GM21390 (cell line): ENCODE data around the gene PPP1CA.
"Not testable (repeated sequence)": the region's sequence is repeated elsewhere in the genome, so short reads cannot be mapped to it uniquely, and the experiment has no call there.

ENCODE experiments used
- ATAC-seq: cut with Tn5 transposase; IDR thresholded peaks from one replicate; pipeline ENCODE4 v1.9.1; 2021; ENCODE audit not compliant: unreplicated experiment

The PPP1CA gene

DNA sequence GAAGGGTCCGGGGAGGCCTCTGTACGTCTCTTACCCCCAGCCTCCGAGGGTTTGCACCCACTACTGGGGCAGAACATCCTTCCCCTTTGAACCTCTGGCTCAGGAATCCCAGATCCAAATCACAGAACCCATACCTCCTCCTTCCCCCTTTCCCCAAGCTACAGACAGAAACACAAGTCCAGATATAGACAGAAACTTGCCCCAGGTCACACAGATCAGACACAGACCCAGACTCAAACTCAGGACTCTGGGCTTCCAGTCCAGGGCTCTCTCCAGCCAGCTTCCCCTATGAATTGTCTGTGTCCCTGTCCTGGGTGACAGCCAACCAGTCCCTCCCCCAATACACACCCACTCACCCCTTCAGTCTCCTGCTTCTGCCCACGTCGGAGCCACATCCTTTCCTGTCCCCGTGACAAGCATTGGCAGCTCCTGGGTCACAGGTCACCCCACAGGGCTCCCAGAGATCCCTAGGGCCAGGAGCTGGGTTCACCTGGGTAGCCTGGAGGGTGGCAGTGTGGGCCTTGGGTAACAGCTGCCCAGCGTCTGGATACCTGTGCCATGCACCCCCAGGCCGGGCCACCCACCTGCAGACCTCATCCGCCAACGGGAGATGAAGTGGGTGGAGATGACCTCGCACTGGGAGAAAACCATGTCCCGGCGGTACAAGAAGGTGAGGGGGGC lies 3.0 kb upstream of the PPP1CA start:
- ATAC-seq = no peak

DNA sequence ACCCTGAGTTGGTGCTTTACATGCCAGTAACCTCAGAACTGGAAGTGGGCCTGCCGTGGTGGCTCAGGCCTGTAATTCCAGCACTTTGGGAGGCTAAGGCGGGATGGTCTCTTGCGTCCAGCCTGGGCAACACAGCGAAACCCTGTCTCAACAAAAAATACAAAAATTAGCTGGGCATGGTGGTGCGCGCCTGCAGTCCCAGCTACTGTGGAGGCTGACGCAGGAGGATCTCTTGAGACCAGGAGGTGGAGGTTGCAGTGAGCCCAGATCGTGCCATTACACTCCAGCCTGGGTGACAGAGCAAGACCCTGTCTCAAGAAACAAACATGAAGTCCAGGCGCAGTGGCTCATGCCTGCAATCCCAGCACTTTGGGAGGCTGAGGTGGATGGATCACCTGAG lies 1.4 kb upstream of the PPP1CA start:
- ATAC-seq = not testable (repeated sequence)

DNA sequence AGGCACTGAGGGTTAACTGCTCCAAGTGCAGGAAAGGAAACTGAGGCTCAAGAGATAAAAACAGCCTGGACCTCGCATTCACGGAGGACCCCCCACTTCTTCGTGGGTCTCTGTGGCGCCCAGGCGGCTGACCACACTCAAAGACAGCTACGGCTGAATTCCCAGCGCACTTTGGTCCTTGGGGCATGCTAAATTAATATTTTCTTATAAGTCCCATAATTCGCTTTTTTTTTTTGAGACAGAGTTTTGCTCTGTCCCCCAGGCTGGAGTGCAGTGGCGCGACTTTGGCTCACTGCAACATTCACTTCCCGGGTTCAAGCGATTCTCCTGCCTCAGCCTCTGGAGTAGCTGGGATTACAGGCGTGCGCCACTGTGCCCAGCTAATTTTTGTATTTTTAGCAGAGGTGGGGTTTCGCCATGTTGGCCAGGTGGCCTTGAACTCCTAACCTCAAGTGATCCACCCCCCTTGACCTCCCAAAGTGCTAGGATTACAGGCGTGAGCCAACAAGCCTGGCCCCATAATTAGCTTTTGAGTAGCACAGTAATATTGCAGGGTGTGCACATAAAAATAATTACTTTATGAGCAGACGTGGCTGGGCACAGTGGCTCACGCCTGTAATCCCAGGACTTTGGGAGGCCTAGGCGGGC lies 658 bp upstream of the PPP1CA start:
- ATAC-seq = not testable (repeated sequence)

DNA sequence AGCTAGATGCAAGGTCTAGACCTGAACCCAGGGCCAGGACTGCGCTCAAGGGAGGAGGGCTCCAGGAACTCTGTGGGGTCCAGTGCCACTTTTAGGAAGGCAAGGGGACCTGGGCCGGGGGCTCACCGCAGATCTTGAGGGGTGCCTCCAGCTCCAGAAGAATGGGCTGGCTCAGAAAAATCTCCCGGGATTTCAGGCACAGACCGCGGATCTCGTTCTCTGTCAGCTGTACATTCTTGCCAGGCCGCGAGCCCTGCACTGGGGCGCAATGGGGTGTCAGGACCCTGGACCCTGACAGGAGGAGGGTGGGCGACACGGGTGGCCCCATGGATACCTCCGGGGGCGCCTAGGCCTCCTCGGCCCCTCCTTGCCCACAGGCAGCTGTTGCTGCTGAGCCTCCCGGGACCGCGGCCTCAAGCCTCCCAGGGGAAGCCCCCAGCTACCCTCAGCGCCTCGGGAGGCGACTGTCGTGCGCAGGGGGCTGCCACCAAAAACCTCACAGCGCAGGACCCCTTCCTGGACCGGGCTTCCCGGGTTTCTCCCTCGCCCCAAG lies 640 bp downstream of the PPP1CA start:
- peak; percentile 20 for ATAC-seq

DNA sequence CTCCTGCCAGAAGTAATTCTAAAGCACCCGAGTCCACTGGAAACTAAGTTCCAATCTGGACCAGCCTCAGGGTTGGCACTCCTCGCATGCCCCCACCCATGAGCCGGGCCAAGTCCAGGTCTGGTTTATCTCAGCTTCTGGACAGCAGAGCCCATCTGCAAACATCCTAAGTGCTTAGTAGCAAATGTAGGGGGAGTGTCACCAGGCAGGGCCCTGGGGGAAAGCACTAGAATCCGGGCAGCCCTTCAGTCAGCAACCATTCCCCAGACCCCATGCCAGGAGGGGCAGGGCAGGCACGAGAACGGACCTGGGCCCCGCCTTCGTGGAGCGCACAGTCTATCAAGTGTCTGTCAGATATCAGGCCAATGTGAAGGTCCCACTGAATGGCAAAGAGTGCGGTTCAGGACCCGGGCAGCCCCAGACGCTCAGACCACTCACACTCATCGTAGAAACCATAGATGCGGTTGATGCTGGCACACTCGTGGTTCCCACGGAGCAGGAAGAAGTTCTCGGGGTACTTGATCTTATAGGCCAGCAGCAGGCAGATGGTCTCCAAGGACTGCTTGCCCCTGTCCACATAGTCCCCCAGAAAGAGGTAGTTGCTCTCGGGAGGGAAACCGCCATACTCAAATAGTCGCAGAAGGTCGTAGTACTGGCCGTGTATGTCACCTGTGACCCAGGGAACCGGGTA lies 1.3 kb downstream of the PPP1CA start:
- ATAC-seq = no peak

DNA sequence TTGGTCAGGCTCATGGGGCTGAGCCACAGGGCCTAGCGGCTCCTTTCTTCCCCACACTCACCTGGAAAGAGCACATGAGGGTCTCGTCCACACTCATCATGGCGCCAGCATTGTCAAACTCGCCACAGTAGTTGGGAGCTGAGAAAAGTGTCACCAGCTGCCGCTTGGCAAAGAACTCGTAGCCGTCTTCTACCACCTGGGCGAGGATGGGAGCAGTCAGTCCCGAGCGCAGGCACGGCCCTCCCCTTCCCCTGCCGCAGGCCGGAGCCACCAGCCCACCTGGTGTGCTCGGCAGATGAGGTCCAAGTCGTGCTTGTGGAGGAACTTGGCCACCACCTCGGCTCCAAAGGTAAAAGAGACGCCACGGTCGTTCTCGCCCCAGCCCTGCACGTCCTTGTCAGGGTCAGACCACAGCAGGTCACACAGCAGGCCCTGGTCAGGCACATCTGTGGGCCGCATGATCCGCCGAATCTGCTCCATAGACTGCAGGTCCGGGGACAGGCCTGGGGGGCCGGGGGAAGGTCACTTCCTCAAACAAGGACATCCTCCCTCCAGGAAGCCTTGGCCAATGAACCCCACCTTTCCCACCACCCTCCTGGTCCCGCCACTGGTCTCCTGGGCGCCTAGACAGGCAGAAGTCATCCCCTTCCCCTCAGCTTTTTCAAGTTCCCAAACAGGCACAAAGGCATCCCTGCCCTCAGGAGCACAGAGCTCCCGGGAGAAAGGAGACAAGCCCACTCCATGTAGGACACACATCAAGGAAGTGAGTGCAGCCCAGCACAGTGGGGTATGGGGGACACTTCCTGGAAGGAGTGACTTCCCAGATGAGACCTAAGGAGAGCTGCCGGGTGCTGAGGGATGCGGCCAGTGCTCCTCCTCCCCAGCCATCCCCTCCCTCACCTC lies 2.7 kb downstream of the PPP1CA start:
- ATAC-seq = no peak

DNA sequence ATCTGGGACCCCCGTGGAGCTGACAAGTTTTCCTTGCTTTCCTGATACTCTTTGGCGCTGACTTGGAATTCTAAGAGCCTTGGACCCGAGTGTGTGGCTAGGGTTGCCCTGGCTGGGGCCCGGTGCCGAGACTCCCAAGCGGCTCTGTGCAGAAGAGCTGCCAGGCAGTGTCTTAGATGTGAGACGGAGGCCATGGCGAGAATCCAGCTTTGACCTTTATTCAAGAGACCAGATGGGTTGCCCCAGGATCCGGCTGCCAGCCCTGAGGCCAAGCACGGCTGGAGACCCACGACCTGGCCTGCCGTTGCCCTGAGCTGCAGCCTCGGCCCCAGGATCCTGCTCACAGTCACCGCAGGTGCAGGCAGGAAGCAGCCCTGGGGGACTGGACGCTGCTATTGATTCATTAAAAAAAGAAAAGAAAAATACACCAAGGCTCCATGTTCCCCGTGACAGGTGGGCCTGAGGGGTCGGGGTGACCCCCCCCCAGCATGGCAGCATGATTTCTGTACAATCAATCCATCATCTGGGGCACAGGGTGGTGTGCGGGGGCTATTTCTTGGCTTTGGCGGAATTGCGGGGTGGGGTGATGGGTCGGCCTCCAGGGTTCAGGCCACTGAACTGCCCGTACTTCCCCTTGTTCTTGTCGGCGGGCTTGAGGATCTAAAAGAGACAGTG lies 3.5 kb downstream of the PPP1CA start:
- ATAC-seq = no peak

DNA sequence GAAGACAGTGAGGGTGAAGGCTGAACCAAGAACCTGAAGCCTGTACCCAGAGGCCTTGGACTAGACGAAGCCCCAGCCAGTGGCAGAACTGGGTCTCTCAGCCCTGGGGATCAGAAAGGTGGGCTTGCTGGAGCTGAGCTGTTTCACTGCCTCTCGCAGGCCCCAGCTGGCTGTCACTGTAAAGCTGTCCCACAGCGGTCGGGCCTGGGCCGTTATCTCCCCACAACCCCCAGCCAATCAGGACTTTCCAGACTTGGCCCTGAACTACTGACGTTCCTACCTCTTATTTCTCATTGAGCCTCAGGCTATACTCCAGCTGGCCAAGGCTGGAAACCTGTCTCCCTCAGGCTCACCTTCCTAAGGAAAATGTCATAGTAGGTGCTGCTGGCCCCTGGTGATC lies 4.1 kb downstream of the PPP1CA start:
- no peak for ATAC-seq

DNA sequence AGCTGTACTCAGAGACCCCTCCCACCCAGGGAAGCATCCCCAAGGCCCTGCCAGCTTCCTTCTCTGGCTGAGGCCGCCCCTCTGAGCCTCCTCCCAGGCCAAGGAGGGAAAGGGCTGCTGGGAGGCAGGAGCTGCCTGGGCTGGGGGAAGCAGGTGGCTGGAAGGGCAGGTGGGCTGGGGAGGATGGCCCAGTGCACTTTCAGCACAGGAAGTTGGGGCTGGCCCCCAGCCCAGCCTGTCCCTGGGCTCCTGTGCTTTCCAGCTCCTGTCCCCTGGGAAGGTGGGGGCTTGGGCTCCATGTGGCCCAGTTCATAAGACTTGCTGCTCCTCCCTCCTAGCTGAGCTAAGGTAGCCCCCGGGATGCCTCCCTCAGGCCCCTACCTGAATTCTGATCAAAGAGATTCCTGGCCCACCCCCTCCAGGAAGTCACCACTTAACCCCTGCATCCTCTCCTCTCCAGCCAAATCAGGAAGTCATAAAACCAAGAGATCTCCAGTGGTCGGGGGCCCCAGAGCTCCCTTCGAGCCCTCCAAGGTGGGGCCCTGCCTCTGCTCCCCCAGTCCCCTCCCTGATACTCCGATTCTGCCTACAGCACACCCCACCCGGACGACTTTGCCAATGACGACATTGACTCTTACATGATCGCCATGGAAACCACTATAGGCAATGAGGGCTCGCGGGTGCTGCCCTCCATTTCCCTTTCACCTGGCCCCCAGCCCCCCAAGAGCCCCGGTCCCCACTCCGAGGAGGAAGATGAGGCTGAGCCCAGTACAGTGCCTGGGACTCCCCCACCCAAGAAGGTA lies 4.9 kb downstream of the PPP1CA start:
- ATAC-seq = no peak

DNA sequence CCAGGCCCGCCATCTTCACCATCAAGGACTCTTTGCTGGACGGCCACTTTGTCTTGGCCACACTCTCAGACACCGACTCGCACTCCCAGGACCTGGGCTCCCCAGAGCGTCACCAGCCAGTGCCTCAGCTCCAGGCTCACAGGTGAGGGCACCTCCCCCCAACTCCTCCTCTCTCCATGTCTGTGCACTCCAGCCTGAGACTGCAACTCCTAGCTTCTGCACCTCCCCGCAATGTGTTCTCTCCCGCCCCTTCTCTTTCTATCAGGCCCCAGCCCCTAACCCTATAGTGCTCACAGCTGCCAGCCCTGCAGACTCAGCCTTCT lies 5.4 kb downstream of the PPP1CA start:
- no peak for ATAC-seq

DNA sequence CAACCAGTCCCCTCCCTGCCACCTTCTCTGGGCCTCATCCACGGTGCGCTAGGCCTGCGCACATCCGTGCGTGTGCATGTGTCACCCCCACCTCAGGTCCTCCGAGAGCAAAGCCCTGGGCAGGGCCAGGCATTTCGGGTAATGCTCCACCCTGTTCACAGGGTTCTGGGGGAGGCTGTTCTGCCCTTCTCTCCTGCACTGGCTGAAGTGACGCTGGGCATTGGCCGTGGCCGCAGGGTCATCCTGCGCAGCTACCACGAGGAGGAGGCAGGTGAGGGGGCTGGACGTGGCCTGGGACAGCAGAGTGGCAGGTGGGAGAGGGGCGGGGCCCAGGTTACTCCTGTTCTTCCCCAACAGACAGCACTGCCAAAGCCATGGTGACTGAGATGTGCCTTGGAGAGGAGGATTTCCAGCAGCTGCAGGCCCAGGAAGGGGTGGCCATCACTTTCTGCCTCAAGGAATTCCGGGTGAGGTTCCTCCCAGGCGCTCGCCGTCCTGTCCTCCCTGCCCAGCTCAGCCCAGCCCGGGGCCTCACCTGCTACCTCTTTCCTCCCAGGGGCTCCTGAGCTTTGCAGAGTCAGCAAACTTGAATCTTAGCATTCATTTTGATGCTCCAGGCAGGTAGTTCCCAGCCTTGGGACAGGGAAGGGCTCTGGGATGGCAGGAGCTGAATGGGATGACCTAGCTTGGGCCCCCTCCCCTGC lies 6.0 kb downstream of the PPP1CA start:
- no peak for ATAC-seq

DNA sequence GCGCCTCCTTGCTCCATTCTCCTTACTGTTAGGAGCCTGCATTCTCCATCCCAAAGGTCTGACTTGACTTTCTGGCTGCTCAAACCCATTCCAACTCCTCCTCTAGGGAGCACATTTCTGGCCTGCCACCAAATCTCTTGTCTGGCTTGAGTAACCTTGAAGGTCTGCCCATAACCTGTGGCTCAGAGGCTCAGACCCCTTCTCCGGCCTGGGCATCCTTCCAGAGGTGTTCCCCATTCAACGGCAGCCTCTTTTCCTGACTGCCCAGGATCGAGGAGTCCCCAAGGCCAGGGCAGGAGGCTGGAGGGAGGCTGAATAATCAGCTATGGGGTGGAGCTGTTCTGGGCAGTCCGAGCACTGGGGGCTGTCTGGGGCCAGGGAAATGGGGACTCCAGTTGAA lies 7.7 kb downstream of the PPP1CA start:
- no peak for ATAC-seq

DNA sequence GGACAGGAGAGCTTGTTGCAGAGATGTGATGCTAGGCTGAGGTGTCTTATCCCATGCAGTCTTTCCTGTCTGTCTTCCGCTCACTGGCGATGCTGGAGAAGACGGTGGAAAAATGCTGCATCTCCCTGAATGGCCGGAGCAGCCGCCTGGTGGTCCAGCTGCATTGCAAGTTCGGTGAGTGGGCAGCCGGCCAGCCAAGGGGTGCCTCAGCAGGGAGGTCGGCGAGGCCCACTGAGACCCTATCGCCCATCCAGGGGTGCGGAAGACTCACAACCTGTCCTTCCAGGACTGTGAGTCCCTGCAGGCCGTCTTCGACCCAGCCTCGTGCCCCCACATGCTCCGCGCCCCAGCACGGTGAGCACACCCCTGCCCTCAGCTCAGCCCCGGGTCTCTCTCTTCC lies 8.2 kb downstream of the PPP1CA start:
- ATAC-seq = no peak

DNA sequence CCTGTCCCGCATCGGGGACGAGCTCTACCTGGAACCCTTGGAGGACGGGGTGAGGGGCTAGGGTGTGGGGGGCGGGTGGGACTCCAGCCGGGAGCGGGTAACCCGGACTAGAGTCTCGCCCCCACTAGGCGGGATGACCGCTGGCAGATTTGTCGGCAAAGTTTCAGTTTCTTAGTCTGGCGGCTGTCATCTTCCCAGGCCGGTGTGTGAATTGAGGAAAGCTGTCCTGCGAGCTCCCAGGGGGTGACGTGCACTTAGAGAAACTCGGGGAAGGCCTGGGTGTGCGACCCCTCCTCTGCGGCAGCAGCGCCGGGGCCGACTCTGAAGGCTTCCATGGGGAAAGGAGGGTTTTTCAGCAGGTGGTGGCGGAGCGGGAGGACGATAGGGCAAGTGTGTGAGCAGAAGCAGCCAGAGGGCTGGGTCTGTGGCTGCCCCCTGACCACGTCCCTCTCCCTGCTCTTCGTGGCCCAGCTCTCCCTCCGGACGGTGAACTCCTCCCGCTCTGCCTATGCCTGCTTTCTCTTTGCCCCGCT lies 9.4 kb downstream of the PPP1CA start:
- ATAC-seq = peak; percentile 6

DNA sequence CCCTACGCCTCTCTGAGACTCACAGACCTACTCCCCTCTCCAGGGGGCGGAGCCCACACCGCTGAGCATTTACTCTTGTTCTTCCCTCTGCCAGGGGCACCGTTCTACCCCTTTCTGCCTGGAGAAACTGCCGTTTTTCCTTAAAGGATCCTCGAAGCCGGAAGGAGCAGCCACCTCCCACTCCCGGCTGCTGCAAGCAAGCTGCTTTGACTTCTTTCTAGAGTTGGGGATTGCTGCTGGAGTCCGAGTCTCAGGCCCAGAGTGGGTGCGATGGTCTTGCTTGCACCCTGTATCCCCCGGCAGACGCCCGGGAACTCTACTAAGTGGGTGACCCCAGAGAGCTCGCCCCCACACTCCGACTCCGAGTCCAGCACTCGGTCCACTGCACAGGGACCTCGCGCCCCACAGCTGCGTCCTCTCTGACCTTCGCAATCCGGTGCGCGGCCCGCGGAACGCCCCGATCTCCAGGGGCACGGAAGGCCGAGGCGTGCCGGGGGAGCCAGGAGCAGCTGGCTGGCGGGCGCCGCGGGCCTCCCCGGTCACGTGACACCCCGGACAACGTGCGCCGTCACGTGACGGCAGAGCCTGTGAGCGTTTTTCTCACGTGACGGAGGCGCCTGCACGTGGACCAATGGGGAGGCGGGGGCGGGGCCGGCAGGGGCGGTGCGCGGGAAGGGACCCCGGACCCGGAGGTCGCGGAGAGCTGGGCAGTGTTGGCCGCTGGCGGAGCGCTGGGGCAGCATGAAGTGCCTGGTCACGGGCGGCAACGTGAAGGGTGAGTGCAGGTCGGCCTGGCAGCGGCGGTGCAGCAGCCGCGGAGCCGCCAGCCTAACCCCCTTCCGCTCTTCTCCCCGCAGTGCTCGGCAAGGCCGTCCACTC lies 10.1 kb downstream of the PPP1CA start, which contains the start of gene RAD9A:
Gene RAD9A, plus strand, starts transcription at position 683 of the 879 bp plus-strand sequence. Its CDS starts 59 bp downstream, at position 742.
- peak; percentile 51 for ATAC-seq

DNA sequence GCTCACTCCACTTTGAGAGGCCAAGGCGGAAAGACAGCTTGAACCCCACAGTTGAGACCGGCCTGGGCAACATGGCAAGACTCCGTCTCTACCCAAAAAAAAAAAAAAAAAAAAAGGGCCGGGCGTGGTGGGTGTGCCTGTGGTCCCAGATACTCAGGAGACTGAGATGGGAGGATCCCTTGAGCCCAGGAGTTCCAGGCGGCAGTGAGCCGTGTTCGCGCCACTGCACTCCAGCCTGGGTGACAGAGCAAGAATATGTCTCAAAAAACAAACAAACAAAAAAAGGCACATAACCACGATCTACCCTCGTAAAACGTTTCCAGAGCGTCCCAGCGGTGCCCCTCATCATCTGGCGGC lies 10.7 kb downstream of the PPP1CA start:
- no peak for ATAC-seq

DNA sequence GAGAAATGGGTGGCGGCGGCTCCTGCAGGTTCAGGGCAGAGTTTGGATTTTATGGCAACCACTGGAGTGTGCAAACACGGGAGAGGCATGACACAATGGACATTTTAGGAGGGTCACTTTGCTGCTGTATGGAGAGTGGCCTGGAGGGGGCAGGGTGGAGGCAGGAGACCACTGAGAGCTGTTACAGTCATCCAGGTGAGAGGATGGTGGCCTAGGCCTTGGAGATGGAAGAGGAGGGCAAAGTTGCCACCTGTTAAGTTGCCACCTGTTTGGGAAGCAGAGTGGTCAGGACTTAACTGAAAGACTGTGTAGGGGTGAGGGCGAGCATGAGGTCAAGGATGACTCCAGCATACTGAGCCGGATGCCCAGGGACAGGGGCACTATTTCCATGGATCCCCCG lies 12.2 kb downstream of the PPP1CA start:
- no peak for ATAC-seq

DNA sequence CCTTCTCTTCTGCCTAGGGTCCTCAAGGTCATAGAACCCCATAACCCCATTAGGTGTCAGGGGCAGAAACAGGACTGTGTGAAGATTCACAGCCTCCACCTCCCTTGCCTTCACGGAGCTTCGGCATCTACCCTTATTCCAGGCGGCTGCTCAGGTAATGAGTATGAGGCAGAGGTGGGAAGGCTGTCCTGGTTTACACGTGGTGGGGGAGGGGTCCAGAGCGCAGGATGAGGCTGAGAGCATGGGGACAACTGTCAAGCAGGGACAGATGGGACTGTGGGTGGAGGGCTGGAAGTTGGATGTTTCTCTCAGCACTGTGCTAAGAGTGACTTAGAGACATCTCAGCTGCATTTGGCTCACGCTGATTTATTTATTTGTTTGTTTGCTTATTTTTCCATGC lies 14.1 kb downstream of the PPP1CA start:
- ATAC-seq = no peak
